ENCODE measurements around the gene LOXHD1.

DNA sequence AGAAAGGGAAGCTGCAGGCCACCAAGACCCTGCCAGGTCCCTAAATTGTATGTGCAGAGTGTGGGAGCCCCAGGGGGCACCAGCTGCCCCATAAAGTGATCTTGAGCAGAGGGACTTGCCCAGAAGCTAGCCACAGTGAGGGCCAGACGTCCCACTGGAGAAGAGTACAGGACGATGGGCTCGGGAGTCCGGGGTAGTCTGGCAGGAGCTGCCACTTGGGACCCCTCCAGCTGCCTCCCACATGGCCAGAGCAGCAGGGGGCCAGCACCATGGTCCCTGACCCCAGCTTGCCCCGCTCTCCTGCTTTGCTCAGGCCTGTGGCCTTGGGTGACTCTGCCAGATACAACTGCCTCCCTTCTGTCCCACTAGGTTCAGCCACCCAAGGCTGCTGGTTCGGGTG lies 11.7 kb upstream of the LOXHD1 start:
- TF ChIP-seq POLR2AphosphoS5 (IDR thresholded peaks at IDR 0.05; ENCODE audit: insufficient read depth in 1 of 2, low read depth in 1 of 2): no peak
- TF ChIP-seq, protein P1, sequence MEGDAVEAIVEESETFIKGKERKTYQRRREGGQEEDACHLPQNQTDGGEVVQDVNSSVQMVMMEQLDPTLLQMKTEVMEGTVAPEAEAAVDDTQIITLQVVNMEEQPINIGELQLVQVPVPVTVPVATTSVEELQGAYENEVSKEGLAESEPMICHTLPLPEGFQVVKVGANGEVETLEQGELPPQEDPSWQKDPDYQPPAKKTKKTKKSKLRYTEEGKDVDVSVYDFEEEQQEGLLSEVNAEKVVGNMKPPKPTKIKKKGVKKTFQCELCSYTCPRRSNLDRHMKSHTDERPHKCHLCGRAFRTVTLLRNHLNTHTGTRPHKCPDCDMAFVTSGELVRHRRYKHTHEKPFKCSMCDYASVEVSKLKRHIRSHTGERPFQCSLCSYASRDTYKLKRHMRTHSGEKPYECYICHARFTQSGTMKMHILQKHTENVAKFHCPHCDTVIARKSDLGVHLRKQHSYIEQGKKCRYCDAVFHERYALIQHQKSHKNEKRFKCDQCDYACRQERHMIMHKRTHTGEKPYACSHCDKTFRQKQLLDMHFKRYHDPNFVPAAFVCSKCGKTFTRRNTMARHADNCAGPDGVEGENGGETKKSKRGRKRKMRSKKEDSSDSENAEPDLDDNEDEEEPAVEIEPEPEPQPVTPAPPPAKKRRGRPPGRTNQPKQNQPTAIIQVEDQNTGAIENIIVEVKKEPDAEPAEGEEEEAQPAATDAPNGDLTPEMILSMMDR (IDR thresholded peaks at IDR 0.05): no peak

All from vagina (tissue), 2 donors.